Gastroesophageal sphincter (tissue), 3 donors: ENCODE results near the gene TRAF3.

Experiments used
- POLR2AphosphoS5 ChIP-seq: sonication (generic); formaldehyde crosslinking; IDR thresholded peaks from one replicate; pipeline ENCODE4 v1.6.1; 2017; ENCODE audit warnings: antibody characterized with exemption
- TF ChIP-seq, protein P1 (sequence below), 4 experiments: fragments of 200-600 bp in 2 of 4; fragments of 450-650 bp in 2 of 4; sonication (generic) in 1 of 4; IDR thresholded peaks; one replicate each; pipeline ENCODE4 v1.5.1; 2017 to 2019; ENCODE audit warnings: antibody characterized with exemption in 4 of 4, mild to moderate bottlenecking in 2 of 4, moderate library complexity in 2 of 4

GRCh38 chr14:102916347-102917055 is 139.3 kb downstream of the TRAF3 start:
- TF ChIP-seq, protein P1, sequence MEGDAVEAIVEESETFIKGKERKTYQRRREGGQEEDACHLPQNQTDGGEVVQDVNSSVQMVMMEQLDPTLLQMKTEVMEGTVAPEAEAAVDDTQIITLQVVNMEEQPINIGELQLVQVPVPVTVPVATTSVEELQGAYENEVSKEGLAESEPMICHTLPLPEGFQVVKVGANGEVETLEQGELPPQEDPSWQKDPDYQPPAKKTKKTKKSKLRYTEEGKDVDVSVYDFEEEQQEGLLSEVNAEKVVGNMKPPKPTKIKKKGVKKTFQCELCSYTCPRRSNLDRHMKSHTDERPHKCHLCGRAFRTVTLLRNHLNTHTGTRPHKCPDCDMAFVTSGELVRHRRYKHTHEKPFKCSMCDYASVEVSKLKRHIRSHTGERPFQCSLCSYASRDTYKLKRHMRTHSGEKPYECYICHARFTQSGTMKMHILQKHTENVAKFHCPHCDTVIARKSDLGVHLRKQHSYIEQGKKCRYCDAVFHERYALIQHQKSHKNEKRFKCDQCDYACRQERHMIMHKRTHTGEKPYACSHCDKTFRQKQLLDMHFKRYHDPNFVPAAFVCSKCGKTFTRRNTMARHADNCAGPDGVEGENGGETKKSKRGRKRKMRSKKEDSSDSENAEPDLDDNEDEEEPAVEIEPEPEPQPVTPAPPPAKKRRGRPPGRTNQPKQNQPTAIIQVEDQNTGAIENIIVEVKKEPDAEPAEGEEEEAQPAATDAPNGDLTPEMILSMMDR (IDR thresholded peaks at IDR 0.05): no peak
- TF ChIP-seq POLR2AphosphoS5: no peak
